HepG2 (cell line): ENCODE measurements around the gene DVL3.

Source experiments
- BHLHE40 ChIP-seq: IDR thresholded peaks from 2 replicates; pipeline ENCODE4 v1.6.1; 2011; ENCODE audit warnings: low read length, improper control_type of control experiment
- HDAC6 ChIP-seq: fragments of 200-600 bp; sonication (generic); IDR thresholded peaks from 2 replicates; pipeline ENCODE4 v1.7.0; 2017; ENCODE audit warnings: mild to moderate bottlenecking, antibody characterized with exemption, low read length, low read depth
- ZNF205 ChIP-seq: IDR thresholded peaks from 2 replicates; pipeline ENCODE4 v1.6.1; 2018; ENCODE audit warnings: missing biosample characterization, missing genetic modification reagents
- ZNF430 ChIP-seq: sonication (generic); formaldehyde crosslinking; IDR thresholded peaks from 2 replicates; pipeline ENCODE4 v1.9.0; 2021; ENCODE audit warnings: mild to moderate bottlenecking, missing genetic modification reagents

DNA sequence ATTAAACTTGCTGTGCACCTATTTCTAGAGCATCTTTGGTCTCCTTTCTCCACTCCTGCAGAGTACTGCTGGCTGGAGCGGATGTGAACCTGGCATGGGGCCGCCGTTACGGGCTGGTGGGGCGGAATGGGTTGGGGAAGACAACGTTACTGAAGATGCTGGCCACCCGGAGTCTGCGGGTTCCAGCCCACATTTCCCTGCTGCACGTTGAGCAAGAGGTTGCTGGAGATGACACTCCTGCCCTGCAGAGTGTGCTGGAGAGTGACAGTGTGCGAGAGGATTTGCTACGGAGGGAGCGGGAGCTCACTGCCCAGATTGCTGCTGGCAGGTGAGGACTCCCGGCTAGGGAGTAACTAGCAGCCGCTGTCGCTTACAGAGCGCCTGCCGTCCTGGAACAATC is 32.9 kb downstream of the DVL3 start:
- TF ChIP-seq ZNF430 (CRISPR knock-in tag) (no peak), HDAC6 (no peak), BHLHE40 (no peak), ZNF205 (CRISPR knock-in tag) (no peak)
